RWPE2 (cell line): ENCODE measurements around the gene TRIM33.

Source experiments
- ATAC-seq: fragments of 200-7000 bp; cut with Tn5 transposase; 3 replicates; pipeline ENCODE4 v1.9.1; 2021; ENCODE audit warnings: low read depth
- DNase-seq: peaks from one replicate; pipeline ENCODE4 v3.0.0-alpha.2; 2020; ENCODE audit warnings: low spot score
- H3K27ac ChIP-seq: fragments of 450-650 bp; 2 replicates; pipeline ENCODE4 v1.5.1; 2017; ENCODE audit warnings: mild to moderate bottlenecking; ENCODE audit not compliant: poor library complexity, severe bottlenecking
- H3K27me3 ChIP-seq: fragments of 250-450 bp; sonication (Bioruptor Pico); 2 replicates; pipeline ENCODE4 v1.5.1; 2021; ENCODE audit warnings: mild to moderate bottlenecking, moderate library complexity; ENCODE audit not compliant: insufficient read depth, poor library complexity, severe bottlenecking
- H3K36me3 ChIP-seq: fragments of 250-450 bp; sonication (Bioruptor Pico); 2 replicates; pipeline ENCODE4 v1.5.1; 2020; ENCODE audit warnings: low read depth, mild to moderate bottlenecking, moderate library complexity
- H3K4me1 ChIP-seq: fragments of 250-450 bp; sonication (Bioruptor Pico); 2 replicates; pipeline ENCODE4 v1.5.1; 2021; ENCODE audit warnings: mild to moderate bottlenecking, moderate library complexity; ENCODE audit not compliant: insufficient read depth, poor library complexity, severe bottlenecking
- H3K4me3 ChIP-seq: fragments of 250-450 bp; sonication (Bioruptor Pico); 2 replicates; pipeline ENCODE4 v1.5.1; 2021; ENCODE audit warnings: mild to moderate bottlenecking, moderate library complexity; ENCODE audit not compliant: severe bottlenecking
- H3K9me3 ChIP-seq: fragments of 250-450 bp; sonication (Bioruptor Pico); 2 replicates; pipeline ENCODE4 v1.5.1; 2021; ENCODE audit warnings: mild to moderate bottlenecking, moderate library complexity; ENCODE audit not compliant: severe bottlenecking
- CTCF ChIP-seq: fragments of 450-650 bp; IDR thresholded peaks from one replicate; pipeline ENCODE4 v1.5.1; 2017; ENCODE audit warnings: mild to moderate bottlenecking, moderate library complexity; ENCODE audit not compliant: poor library complexity, severe bottlenecking

The TRIM33 gene

GRCh38 chr1:114473796-114474195, 37.2 kb downstream of the TRIM33 start:
- Histone ChIP-seq H3K27ac (peak overlapping the region; percentile 46), H3K9me3 (no peaks in the 10 kb centered on the region), H3K27me3 (no peaks in the 10 kb centered on the region), H3K4me1 (peaks cover 19% of the 10 kb centered on the region), H3K4me3 (no peak overlapping the region), H3K36me3 (0 out of 2 replicates have a peak, but pooled peaks cover 4% of the 10 kb centered on the region)
- DNase-seq (no peak), ATAC-seq (no peak)
- no peak for TF ChIP-seq CTCF

- Histone ChIP-seq H3K4me3 (no peak overlapping the region), H3K4me1 (peaks cover 31% of the 10 kb centered on the region), H3K36me3 (0 out of 2 replicates have a peak, but pooled peaks cover 4% of the 10 kb centered on the region)
Observed at GRCh38 chr1:114472408-114472807, 38.6 kb downstream of the TRIM33 start.

GRCh38 chr1:114470681-114471080, 40.3 kb downstream of the TRIM33 start:
- Histone ChIP-seq H3K9me3 (no peaks in the 10 kb centered on the region), H3K4me1 (peaks cover 26% of the 10 kb centered on the region)
- TF ChIP-seq CTCF: no peak

More at GRCh38 chr1:114472408-114472807, 38.6 kb downstream of the TRIM33 start:
- no peak for DNase-seq
- Histone ChIP-seq H3K9me3 (no peaks in the 10 kb centered on the region), H3K27me3 (no peaks in the 10 kb centered on the region), H3K27ac (no peak overlapping the region)
- no peak for ATAC-seq
- no peak for TF ChIP-seq CTCF

GRCh38 chr1:114468710-114469468, 42.1 kb downstream of the TRIM33 start:
- no peaks in the 10 kb centered on the region for H3K27me3 ChIP-seq
- no peak for DNase-seq
- 0 out of 2 replicates have a peak, but pooled peaks cover 4% of the 10 kb centered on the region for H3K36me3 ChIP-seq
- H3K9me3 ChIP-seq: no peaks in the 10 kb centered on the region
- peaks cover 26% of the 10 kb centered on the region for H3K4me1 ChIP-seq
- H3K27ac ChIP-seq: no peak overlapping the region
- no peak for TF ChIP-seq CTCF
- ATAC-seq: peak; percentile 79
- H3K4me3 ChIP-seq: no peak overlapping the region

More at GRCh38 chr1:114470681-114471080, 40.3 kb downstream of the TRIM33 start:
- ATAC-seq (no peak), DNase-seq (no peak)
- H3K27ac ChIP-seq: no peak overlapping the region
- no peaks in the 10 kb centered on the region for H3K27me3 ChIP-seq
- H3K36me3 ChIP-seq: 0 out of 2 replicates have a peak, but pooled peaks cover 4% of the 10 kb centered on the region
- no peak overlapping the region for H3K4me3 ChIP-seq

GRCh38 chr1:114468047-114468446, 43.0 kb downstream of the TRIM33 start:
- H3K27ac ChIP-seq: no peak overlapping the region
- DNase-seq: no peak

More at GRCh38 chr1:114468047-114468446, 43.0 kb downstream of the TRIM33 start:
- no peaks in the 10 kb centered on the region for H3K9me3 ChIP-seq
- H3K4me3 ChIP-seq: no peak overlapping the region
- no peak for ATAC-seq
- H3K27me3 ChIP-seq: no peaks in the 10 kb centered on the region
- peaks cover 21% of the 10 kb centered on the region for H3K4me1 ChIP-seq
- H3K36me3 ChIP-seq: peaks cover 8% of the 10 kb centered on the region
- no peak for TF ChIP-seq CTCF
